Measurements from ENCODE around the gene VTI1A. TPM values are rescaled to one million over a fixed set of nuclear protein-coding genes. Genes with fewer than 3 reads are reported as not detected.

Gene VTI1A
- total RNA-seq, 1 donor from 2014 or later = 39.4 TPM

GRCh38 chr10:112526906-112527305, 79.9 kb downstream of the VTI1A start:
- peaks cover 2% of the 10 kb centered on the region for H3K9me3 Mint-ChIP-seq (ENCODE audit: low read depth)
- TF ChIP-seq, protein P1, sequence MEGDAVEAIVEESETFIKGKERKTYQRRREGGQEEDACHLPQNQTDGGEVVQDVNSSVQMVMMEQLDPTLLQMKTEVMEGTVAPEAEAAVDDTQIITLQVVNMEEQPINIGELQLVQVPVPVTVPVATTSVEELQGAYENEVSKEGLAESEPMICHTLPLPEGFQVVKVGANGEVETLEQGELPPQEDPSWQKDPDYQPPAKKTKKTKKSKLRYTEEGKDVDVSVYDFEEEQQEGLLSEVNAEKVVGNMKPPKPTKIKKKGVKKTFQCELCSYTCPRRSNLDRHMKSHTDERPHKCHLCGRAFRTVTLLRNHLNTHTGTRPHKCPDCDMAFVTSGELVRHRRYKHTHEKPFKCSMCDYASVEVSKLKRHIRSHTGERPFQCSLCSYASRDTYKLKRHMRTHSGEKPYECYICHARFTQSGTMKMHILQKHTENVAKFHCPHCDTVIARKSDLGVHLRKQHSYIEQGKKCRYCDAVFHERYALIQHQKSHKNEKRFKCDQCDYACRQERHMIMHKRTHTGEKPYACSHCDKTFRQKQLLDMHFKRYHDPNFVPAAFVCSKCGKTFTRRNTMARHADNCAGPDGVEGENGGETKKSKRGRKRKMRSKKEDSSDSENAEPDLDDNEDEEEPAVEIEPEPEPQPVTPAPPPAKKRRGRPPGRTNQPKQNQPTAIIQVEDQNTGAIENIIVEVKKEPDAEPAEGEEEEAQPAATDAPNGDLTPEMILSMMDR (IDR thresholded peaks at IDR 0.05; ENCODE audit: unreplicated experiment) = no peak
- H3K4me3 Mint-ChIP-seq (ENCODE audit: low read depth) = no peak overlapping the region
- DNase-seq (ENCODE audit: low spot score, unreplicated experiment) = no peak
- peaks cover 4% of the 10 kb centered on the region for H3K4me1 Mint-ChIP-seq (ENCODE audit: low read depth)
- peaks cover 4% of the 10 kb centered on the region for H3K36me3 Mint-ChIP-seq (ENCODE audit: insufficient read depth)
- H3K27me3 Mint-ChIP-seq = no peaks in the 10 kb centered on the region
- no peak overlapping the region for H3K27ac Mint-ChIP-seq

DNA sequence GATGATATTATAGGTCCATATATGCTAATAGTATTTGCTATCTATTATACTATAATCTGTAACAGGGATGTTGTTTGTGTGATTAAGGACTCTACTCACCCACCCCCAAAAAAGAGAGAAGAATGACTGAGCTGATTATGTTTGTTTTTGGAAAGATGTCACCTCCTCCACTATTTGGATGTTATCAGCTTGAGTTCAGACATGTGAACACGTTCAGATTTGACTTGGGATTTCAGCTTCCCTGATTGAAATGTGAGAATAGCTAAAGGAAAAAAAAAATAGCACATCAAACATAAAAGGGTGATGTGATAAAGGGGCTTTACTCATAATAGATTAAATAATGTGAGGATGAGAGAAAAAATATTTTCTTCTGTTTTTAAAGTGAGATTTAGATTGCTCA, 81.2 kb downstream of the VTI1A start:
- H3K9me3 Mint-ChIP-seq (ENCODE audit: low read depth) = peaks cover 2% of the 10 kb centered on the region
- peaks cover 4% of the 10 kb centered on the region for H3K4me1 Mint-ChIP-seq (ENCODE audit: low read depth)
- no peak overlapping the region for H3K4me3 Mint-ChIP-seq (ENCODE audit: low read depth)
- H3K27ac Mint-ChIP-seq = no peak overlapping the region
- H3K27me3 Mint-ChIP-seq = no peaks in the 10 kb centered on the region
- DNase-seq (ENCODE audit: low spot score, unreplicated experiment) = no peak
- peaks cover 4% of the 10 kb centered on the region for H3K36me3 Mint-ChIP-seq (ENCODE audit: insufficient read depth)
- TF ChIP-seq, protein P1 (IDR thresholded peaks at IDR 0.05; ENCODE audit: unreplicated experiment) = no peak

DNA sequence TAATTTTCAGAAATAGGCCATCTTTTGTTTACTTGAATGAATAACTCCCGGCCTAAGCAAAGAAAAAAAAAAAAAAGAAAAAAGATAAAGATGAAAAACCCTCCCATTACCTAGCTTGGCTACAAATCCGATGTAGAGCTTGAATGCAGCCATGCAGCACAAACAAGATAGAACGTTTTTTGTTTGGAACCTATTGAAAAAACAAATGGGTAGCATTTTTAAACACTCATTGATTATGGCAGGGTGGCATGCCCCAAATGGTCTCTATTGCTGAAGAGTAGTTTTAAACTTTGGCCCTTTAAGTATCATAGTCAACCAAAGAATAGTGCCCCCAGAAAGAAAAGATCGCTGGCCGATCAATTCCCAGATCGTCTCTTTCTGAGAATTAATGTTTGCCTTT, 84.4 kb downstream of the VTI1A start:
- Mint-ChIP-seq H3K9me3 (ENCODE audit: low read depth) (peaks cover 2% of the 10 kb centered on the region), H3K4me3 (ENCODE audit: low read depth) (no peak overlapping the region), H3K27me3 (no peaks in the 10 kb centered on the region), H3K4me1 (ENCODE audit: low read depth) (peaks cover 10% of the 10 kb centered on the region), H3K27ac (no peak overlapping the region), H3K36me3 (ENCODE audit: insufficient read depth) (peaks cover 4% of the 10 kb centered on the region)
- no peak for DNase-seq (ENCODE audit: low spot score, unreplicated experiment)
- TF ChIP-seq, protein P1 (IDR thresholded peaks at IDR 0.05; ENCODE audit: unreplicated experiment) = no peak

GRCh38 chr10:112532189-112532588, 85.2 kb downstream of the VTI1A start:
- Mint-ChIP-seq H3K27ac (no peak overlapping the region), H3K27me3 (no peaks in the 10 kb centered on the region), H3K4me1 (ENCODE audit: low read depth) (peaks cover 7% of the 10 kb centered on the region), H3K9me3 (ENCODE audit: low read depth) (peaks cover 2% of the 10 kb centered on the region), H3K36me3 (ENCODE audit: insufficient read depth) (peaks cover 4% of the 10 kb centered on the region), H3K4me3 (ENCODE audit: low read depth) (no peak overlapping the region)
- no peak for DNase-seq (ENCODE audit: low spot score, unreplicated experiment)
- TF ChIP-seq, protein P1 (IDR thresholded peaks at IDR 0.05; ENCODE audit: unreplicated experiment) = no peak

DNA sequence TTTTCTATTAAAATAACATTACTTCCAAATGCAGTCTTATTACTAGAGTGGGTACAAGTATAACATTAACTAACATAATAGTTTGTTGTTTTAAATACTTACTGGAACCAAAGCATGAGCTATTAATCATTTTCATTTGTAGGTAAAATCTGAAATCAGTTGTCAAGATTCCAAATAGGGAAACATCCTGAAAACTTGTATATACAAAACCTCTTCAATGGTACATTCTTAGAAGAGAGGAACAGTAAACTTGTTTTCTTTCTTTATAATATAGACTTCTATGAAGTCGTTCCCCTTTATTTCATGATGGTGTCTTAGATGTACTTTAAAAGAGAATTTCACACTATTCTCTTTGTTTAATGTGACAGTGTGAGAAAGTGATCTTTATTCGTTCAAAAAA, 85.9 kb downstream of the VTI1A start:
- Mint-ChIP-seq H3K4me3 (ENCODE audit: low read depth) (no peak overlapping the region), H3K9me3 (ENCODE audit: low read depth) (peaks cover 2% of the 10 kb centered on the region), H3K27me3 (no peaks in the 10 kb centered on the region), H3K4me1 (ENCODE audit: low read depth) (peaks cover 7% of the 10 kb centered on the region), H3K36me3 (ENCODE audit: insufficient read depth) (peaks cover 4% of the 10 kb centered on the region), H3K27ac (no peak overlapping the region)
- TF ChIP-seq, protein P1 (IDR thresholded peaks at IDR 0.05; ENCODE audit: unreplicated experiment) = no peak
- no peak for DNase-seq (ENCODE audit: low spot score, unreplicated experiment)
